K562 (cell line): ENCODE measurements around the gene LENG8. TPM values are rescaled to one million over a fixed set of nuclear protein-coding genes. Genes with fewer than 3 reads are reported as not detected.
A peak's percentile ranks its signal among the peaks of the same experiment; 100 is the strongest.

Experiments used
- ATAC-seq: fragments of 200-7000 bp; cut with Tn5 transposase; 3 replicates; pipeline ENCODE4 v1.9.1; 2020; ENCODE audit warnings: moderate library complexity
- BruUV-seq: library from RNA; stranded (reverse); fragments of 400-500 nt; replicated peaks from 2 replicates; lab custom pipeline; 2021; lab: Mats Ljungman, UMichigan
- CTCF ChIA-PET: fragments of 300-600 bp; formaldehyde crosslinking; extraction: SDS; loops from one replicate; lab custom pipeline; 2021; ENCODE audit warnings: low intra/inter-chr PET ratio; lab: Yijun Ruan, JAX
- POLR2A ChIA-PET: fragments of 300-600, 350-650 bp; sonication (Branson Sonifier 250); formaldehyde crosslinking; extraction: SDS; loops from one replicate; lab custom pipeline; 2021; ENCODE audit warnings: antibody characterized with exemption, inconsistent platforms; lab: Yijun Ruan, JAX
- DNase-seq, 4 experiments: peaks; one replicate each; pipeline versions ENCODE4 v3.0.0 to v3.0.0-alpha.2; 2011 to 2018; ENCODE audit warnings: low spot score in 3 of 4, mixed read lengths in 3 of 4; ENCODE audit errors: extremely low read depth in 1 of 4
- FAIRE-seq: peaks from 2 replicates; lab custom pipeline; 2011; peaks lifted over from hg19 to GRCh38; lab: Jason Lieb, UNC
- H2AFZ ChIP-seq: 2 replicates; pipeline ENCODE4 v1.6.0; 2011; ENCODE audit warnings: low read depth, low read length, control low read depth, inconsistent platforms
- H3K27ac ChIP-seq: fragments of 200-600 bp; 3 replicates; pipeline ENCODE4 v1.8.0; 2011; ENCODE audit warnings: low read depth, mild to moderate bottlenecking, control low read depth, inconsistent platforms, low read length, moderate library complexity, mixed read lengths; ENCODE audit errors: extremely low read depth
- H3K27me3 ChIP-seq, 2 experiments: fragments of 300-600 bp in 1 of 2; 2 replicates in 1 of 2; 3 replicates in 1 of 2; pipeline versions ENCODE4 v1.6.0 to v1.8.0; 2011; ENCODE audit warnings: inconsistent platforms in 2 of 2, low read length in 2 of 2, mild to moderate bottlenecking in 1 of 2, mixed read lengths in 1 of 2, moderate library complexity in 1 of 2; ENCODE audit not compliant: control insufficient read depth in 2 of 2, insufficient read depth in 2 of 2
- H3K36me3 ChIP-seq: fragments of 300-600 bp; 3 replicates; pipeline ENCODE4 v1.8.0; 2011; ENCODE audit warnings: mild to moderate bottlenecking, low read length, inconsistent platforms; ENCODE audit not compliant: control insufficient read depth, insufficient read depth
- H3K4me1 ChIP-seq, 2 experiments: fragments of 200-600 bp in 1 of 2; replicated peaks in 1 of 2; 2 replicates in 1 of 2; 3 replicates in 1 of 2; pipeline versions ENCODE4 v1.5.1 to v1.8.0; 2011; ENCODE audit warnings: inconsistent platforms in 2 of 2, low read length in 2 of 2, mild to moderate bottlenecking in 1 of 2, mixed read lengths in 1 of 2, moderate library complexity in 1 of 2; ENCODE audit not compliant: control insufficient read depth in 2 of 2, insufficient read depth in 2 of 2
- H3K4me2 ChIP-seq: 2 replicates; pipeline ENCODE4 v1.6.1; 2011; ENCODE audit warnings: low read length, control low read depth, inconsistent platforms, mixed read lengths; ENCODE audit not compliant: insufficient read depth
- H3K4me3 ChIP-seq: fragments of 200-600 bp; sonication (generic), shearing (Covaris generic); 2 replicates; pipeline ENCODE4 v1.5.1; 2016; ENCODE audit warnings: control low read depth, inconsistent platforms
- H3K79me2 ChIP-seq: fragments of 200-600 bp; 3 replicates; pipeline ENCODE4 v1.8.0; 2011; ENCODE audit warnings: low read length, inconsistent platforms; ENCODE audit not compliant: control insufficient read depth, insufficient read depth
- H3K9ac ChIP-seq, 2 experiments: 2 replicates each; pipeline versions ENCODE4 v1.6.0 to v1.6.1; 2011; ENCODE audit warnings: low read depth in 2 of 2, low read length in 2 of 2, control low read depth in 1 of 2, inconsistent platforms in 1 of 2, mild to moderate bottlenecking in 1 of 2, mixed read lengths in 1 of 2; ENCODE audit not compliant: insufficient read depth in 1 of 2
- H3K9me1 ChIP-seq: one replicate; pipeline ENCODE4 v1.6.0; 2011; ENCODE audit warnings: inconsistent platforms, mild to moderate bottlenecking, low read length, moderate library complexity; ENCODE audit not compliant: control insufficient read depth, insufficient read depth
- H3K9me3 ChIP-seq: replicated peaks from 2 replicates; pipeline ENCODE4 v1.5.1; 2011; ENCODE audit warnings: low read depth, low read length, inconsistent platforms; ENCODE audit not compliant: control insufficient read depth, insufficient read depth
- H4K20me1 ChIP-seq: replicated peaks from 2 replicates; pipeline ENCODE4 v1.6.1; 2011; ENCODE audit warnings: low read length, inconsistent platforms, mixed read lengths; ENCODE audit not compliant: control insufficient read depth, insufficient read depth
- CBFB ChIP-seq: sonication (generic); formaldehyde crosslinking; IDR thresholded peaks from 2 replicates; pipeline ENCODE4 v1.4.0; 2020; ENCODE audit warnings: mild to moderate bottlenecking, missing genetic modification reagents
- CBX5 ChIP-seq: IDR thresholded peaks from 2 replicates; pipeline ENCODE4 v1.6.1; 2014; ENCODE audit warnings: low read depth, borderline replicate concordance
- CBX8 ChIP-seq: fragments of 200-600 bp; sonication (generic); IDR thresholded peaks from 2 replicates; pipeline ENCODE4 v1.6.1; 2012; ENCODE audit warnings: borderline replicate concordance, mixed run types, low read depth, mild to moderate bottlenecking, moderate library complexity, mixed read lengths, low read length, control low read depth, inconsistent platforms; ENCODE audit not compliant: poor library complexity, severe bottlenecking; ENCODE audit errors: extremely low read depth
- CREM ChIP-seq: IDR thresholded peaks from 2 replicates; pipeline ENCODE4 v1.6.1; 2014; ENCODE audit warnings: antibody characterized with exemption, low read depth
- FOXK1 ChIP-seq: sonication (generic); formaldehyde crosslinking; IDR thresholded peaks from 2 replicates; pipeline ENCODE4 v1.8.0; 2022; ENCODE audit warnings: missing genetic modification reagents, mild to moderate bottlenecking, borderline replicate concordance
- FUS ChIP-seq: fragments of 200-400 bp; formaldehyde crosslinking; optimal IDR thresholded peaks from 2 replicates; pipeline ENCODE3; 2017; ENCODE audit warnings: low read depth, low read length
- HNRNPH1 ChIP-seq: fragments of 200-400 bp; formaldehyde crosslinking; optimal IDR thresholded peaks from 2 replicates; pipeline ENCODE3; 2017; ENCODE audit warnings: low read depth, mild to moderate bottlenecking, low read length, moderate library complexity
- KLF1 ChIP-seq: fragments of 450-650 bp; IDR thresholded peaks from 2 replicates; pipeline ENCODE4 v1.6.1; 2016; ENCODE audit warnings: missing genetic modification characterization, missing compliant biosample characterization
- POLR2AphosphoS2 ChIP-seq: IDR thresholded peaks from 2 replicates; pipeline ENCODE4 v1.6.1; 2012; ENCODE audit warnings: low read length, improper control_type of control experiment
- RAD21 ChIP-seq, 2 experiments: fragments of 250-450 bp in 1 of 2; fragments of 450-650 bp in 1 of 2; sonication (Bioruptor Pico) in 1 of 2; formaldehyde crosslinking in 1 of 2; IDR thresholded peaks in 1 of 2; conservative IDR thresholded peaks in 1 of 2; 2 replicates each; pipeline versions ENCODE4 v1.4.0 to v1.8.0; 2020 to 2022; ENCODE audit warnings: mild to moderate bottlenecking in 2 of 2, moderate library complexity in 1 of 2
- SAP30 ChIP-seq: fragments of 200-600 bp; sonication (generic); IDR thresholded peaks from 2 replicates; pipeline ENCODE4 v1.6.1; 2012; ENCODE audit warnings: borderline replicate concordance, low read depth, mild to moderate bottlenecking, moderate library complexity, low read length, control low read depth, inconsistent platforms; ENCODE audit not compliant: insufficient read depth, poor library complexity, severe bottlenecking
- SP1 ChIP-seq: sonication (generic); formaldehyde crosslinking; IDR thresholded peaks from 2 replicates; pipeline ENCODE4 v1.8.1; 2022; ENCODE audit warnings: mild to moderate bottlenecking, missing genetic modification reagents
- SREBF2 ChIP-seq: sonication (generic); formaldehyde crosslinking; IDR thresholded peaks from 2 replicates; pipeline ENCODE4 v1.4.0; 2020; ENCODE audit warnings: mild to moderate bottlenecking, missing genetic modification reagents
- YBX1 ChIP-seq: fragments of 450-650 bp; IDR thresholded peaks from 2 replicates; pipeline ENCODE4 v1.7.1; 2016; ENCODE audit warnings: mild to moderate bottlenecking
- ZNF140 ChIP-seq: fragments of 250-450 bp; sonication (Bioruptor Pico); IDR thresholded peaks from 2 replicates; pipeline ENCODE4 v1.8.0; 2021; ENCODE audit warnings: moderate library complexity, mild to moderate bottlenecking, inconsistent platforms
- WGBS: fragments of 100-300 bp; shearing (Covaris generic); methylation state at CpG from one replicate; pipeline ENCODE4 v1.1.6; 2016; ENCODE audit warnings: low coverage, mixed read lengths; ENCODE audit not compliant: insufficient coverage; ENCODE audit errors: missing lambda C conversion rate; 5-methylcytosine and 5-hydroxymethylcytosine counted together
- in situ Hi-C: fragments of 300-500 bp; cut with MboI; formaldehyde crosslinking; loops from 4 replicates; pipeline ENCODE4 v1.15.0; 2018; ENCODE audit warnings: inconsistent platforms, mixed read lengths
- intact Hi-C: fragments of 100-400 bp; cut with micrococcal nuclease; formaldehyde crosslinking; loops from 2 replicates; pipeline ENCODE4 v1.14.2; 2022
- polyA plus RNA-seq, 8 experiments: library from polyadenylated mRNA; depleted of rRNA in 4 of 8; stranded (reverse) in 5 of 8; unstranded in 3 of 8; fragments of >200 nt; fragmentation: Nextera tagmentation in 2 of 8; fragmentation: Illumina TruSeq in 1 of 8; extraction: Ambion mirVana in 2 of 8; extraction: Trizol in 1 of 8; gene quantifications; 2 replicates each; pipeline versions ENCODE4 v1.2.1 to v1.2.3, GENCODE V29; 2011 to 2014; ENCODE audit warnings: inconsistent platforms in 1 of 8, missing spikeins in 1 of 8
- total RNA-seq, 7 experiments: library from RNA; depleted of rRNA in 6 of 7; stranded (reverse); fragments of >200 nt in 6 of 7; fragmentation: Illumina TruSeq in 2 of 7; extraction: Trizol in 2 of 7; gene quantifications; 2 replicates each; pipeline versions ENCODE4 v1.2.1 to v1.2.3, GENCODE V29; 2011 to 2021; ENCODE audit warnings: low replicate concordance in 1 of 7
- TF ChIP-seq, protein P1 (sequence below): sonication (generic); formaldehyde crosslinking; IDR thresholded peaks from 2 replicates; pipeline ENCODE4 v1.8.1; 2023; ENCODE audit warnings: mild to moderate bottlenecking, missing genetic modification reagents
- TF ChIP-seq, protein P2 (sequence below): sonication (generic); formaldehyde crosslinking; IDR thresholded peaks from 2 replicates; pipeline ENCODE4 v1.9.0; 2022; ENCODE audit warnings: mild to moderate bottlenecking, missing genetic modification reagents
- TF ChIP-seq, protein P3 (sequence below): fragments of 450-650 bp; IDR thresholded peaks from 2 replicates; pipeline ENCODE4 v1.6.1; 2016

The LENG8 gene
- total and polyA plus RNA-seq, 9 of the 15 experiments (the other 6 are each of a cell fraction or from before 2014, with no cell fraction given) = 0.74 to 146 (median 28.1) TPM

DNA sequence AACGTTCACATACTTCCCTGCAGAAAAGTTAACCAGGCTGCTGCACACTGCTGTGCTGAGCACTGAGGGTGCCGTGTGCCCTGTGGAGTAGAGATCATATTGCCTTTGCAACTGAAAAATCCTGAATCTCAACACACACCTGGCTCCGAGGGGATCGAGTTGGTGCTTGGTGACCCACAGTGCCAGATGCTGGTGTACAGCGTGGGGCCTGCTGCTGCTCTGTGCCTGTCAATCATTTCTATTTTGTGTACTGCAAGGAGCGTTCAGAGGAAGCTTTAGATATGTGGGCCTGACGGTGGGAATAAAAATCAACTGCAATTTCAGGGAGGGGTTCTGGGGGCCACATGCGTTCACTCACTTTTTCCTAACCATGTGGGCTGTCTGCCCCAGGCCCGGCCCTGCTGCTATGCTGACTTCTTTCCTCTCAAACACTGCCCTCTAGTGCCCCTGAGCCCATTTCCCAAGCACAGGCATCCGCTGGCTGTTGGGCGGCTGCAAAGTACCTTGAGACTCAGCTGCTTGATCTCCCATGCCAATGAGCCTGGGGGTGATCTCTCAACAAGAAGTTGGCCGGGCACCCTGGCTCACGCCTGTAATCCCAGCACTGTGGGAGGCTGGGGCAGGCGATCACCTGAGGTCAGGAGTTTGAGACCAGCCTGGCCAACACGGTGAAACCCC lies 9.7 kb upstream of the LENG8 start:
- Histone ChIP-seq H3K27me3 (no peaks in the 10 kb centered on the region), H3K9ac (peak overlapping the region in 1 of 2 experiments; percentile 81; a peak in 2 of 4 replicates), H3K79me2 (peaks cover 6% of the 10 kb centered on the region; the same call in 2 of the 3 replicates), H3K4me2 (no peak overlapping the region; the same call in 1 of the 2 replicates), H3K4me1 (peaks cover 0 to 20% of the 10 kb centered on the region in 2 experiments; a peak in 2 of 5 replicates), H3K9me1 (no peaks in the 10 kb centered on the region), H2AFZ (no peak overlapping the region), H4K20me1 (peaks cover 5% of the 10 kb centered on the region; the same call in 1 of the 2 replicates), H3K36me3 (peaks cover 18% of the 10 kb centered on the region; the same call in 1 of the 3 replicates), H3K4me3 (no peak overlapping the region), H3K9me3 (no peaks in the 10 kb centered on the region), H3K27ac (no peak overlapping the region)
- WGBS = 70% methylated on average over 15 of the region's 15 CpGs
- ATAC-seq (peak; percentile 91), DNase-seq (peak in 2 of 4 experiments; percentile 47 to 50), FAIRE-seq (no peak)
- ChIA-PET POLR2A (interaction anchor here (1.2 to 1.3 kb wide), 2 partner anchors 9 to 10 kb away, joined by 4 to 7 read pairs; partner anchors contain the start of gene LENG8), CTCF (no interaction called here)
- in situ Hi-C loops = no loop called here
- intact Hi-C loops = no loop called here
- no TSS peak for BruUV-seq
- no peak for TF ChIP-seq POLR2AphosphoS2
- TF ChIP-seq, protein P1, sequence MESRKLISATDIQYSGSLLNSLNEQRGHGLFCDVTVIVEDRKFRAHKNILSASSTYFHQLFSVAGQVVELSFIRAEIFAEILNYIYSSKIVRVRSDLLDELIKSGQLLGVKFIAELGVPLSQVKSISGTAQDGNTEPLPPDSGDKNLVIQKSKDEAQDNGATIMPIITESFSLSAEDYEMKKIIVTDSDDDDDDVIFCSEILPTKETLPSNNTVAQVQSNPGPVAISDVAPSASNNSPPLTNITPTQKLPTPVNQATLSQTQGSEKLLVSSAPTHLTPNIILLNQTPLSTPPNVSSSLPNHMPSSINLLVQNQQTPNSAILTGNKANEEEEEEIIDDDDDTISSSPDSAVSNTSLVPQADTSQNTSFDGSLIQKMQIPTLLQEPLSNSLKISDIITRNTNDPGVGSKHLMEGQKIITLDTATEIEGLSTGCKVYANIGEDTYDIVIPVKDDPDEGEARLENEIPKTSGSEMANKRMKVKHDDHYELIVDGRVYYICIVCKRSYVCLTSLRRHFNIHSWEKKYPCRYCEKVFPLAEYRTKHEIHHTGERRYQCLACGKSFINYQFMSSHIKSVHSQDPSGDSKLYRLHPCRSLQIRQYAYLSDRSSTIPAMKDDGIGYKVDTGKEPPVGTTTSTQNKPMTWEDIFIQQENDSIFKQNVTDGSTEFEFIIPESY (CRISPR knock-in tag) = peak; percentile 76; the same call in 1 of the 2 replicates
- no peak for TF ChIP-seq CBX8
- no peak for TF ChIP-seq CREM
- TF ChIP-seq SREBF2 (CRISPR knock-in tag) = no peak
- TF ChIP-seq CBX5 = no peak
- no peak for TF ChIP-seq HNRNPH1
- peak in 1 of 2 experiments; percentile 15; a peak in 1 of 4 replicates for TF ChIP-seq RAD21 (CRISPR knock-in tag; conservative IDR thresholded peaks at IDR 0.05 in 1 of 2, IDR thresholded peaks at IDR 0.05 in 1 of 2)
- no peak for TF ChIP-seq SAP30
- no peak for TF ChIP-seq CBFB (CRISPR knock-in tag)
- TF ChIP-seq, protein P2, sequence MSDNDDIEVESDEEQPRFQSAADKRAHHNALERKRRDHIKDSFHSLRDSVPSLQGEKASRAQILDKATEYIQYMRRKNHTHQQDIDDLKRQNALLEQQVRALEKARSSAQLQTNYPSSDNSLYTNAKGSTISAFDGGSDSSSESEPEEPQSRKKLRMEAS = peak; percentile 10; the same call in 1 of the 2 replicates
- TF ChIP-seq SP1 (CRISPR knock-in tag) = no peak
- no peak for TF ChIP-seq FUS
- no peak for TF ChIP-seq ZNF140 (CRISPR knock-in tag)
- TF ChIP-seq, protein P3, sequence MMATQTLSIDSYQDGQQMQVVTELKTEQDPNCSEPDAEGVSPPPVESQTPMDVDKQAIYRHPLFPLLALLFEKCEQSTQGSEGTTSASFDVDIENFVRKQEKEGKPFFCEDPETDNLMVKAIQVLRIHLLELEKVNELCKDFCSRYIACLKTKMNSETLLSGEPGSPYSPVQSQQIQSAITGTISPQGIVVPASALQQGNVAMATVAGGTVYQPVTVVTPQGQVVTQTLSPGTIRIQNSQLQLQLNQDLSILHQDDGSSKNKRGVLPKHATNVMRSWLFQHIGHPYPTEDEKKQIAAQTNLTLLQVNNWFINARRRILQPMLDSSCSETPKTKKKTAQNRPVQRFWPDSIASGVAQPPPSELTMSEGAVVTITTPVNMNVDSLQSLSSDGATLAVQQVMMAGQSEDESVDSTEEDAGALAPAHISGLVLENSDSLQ = peak; percentile 82
- no peak for TF ChIP-seq YBX1
- TF ChIP-seq KLF1 (tag) = no peak
- no peak for TF ChIP-seq FOXK1 (CRISPR knock-in tag)
